HEK293 (cell line): ENCODE data around the gene ERGIC1.

Experiments used
- CTCF ChIP-seq: fragments of 450-650 bp; formaldehyde crosslinking; IDR thresholded peaks from 2 replicates; pipeline ENCODE4 v1.5.1; 2016; ENCODE audit warnings: missing biosample characterization, missing genetic modification characterization
- EGR2 ChIP-seq: fragments of 450-650 bp; formaldehyde crosslinking; IDR thresholded peaks from 2 replicates; pipeline ENCODE4 v1.5.1; 2016; ENCODE audit warnings: low read depth, missing biosample characterization, missing genetic modification characterization
- PRDM4 ChIP-seq: fragments of 450-650 bp; formaldehyde crosslinking; IDR thresholded peaks from 2 replicates; pipeline ENCODE4 v1.5.1; 2017; ENCODE audit warnings: missing biosample characterization, missing genetic modification characterization
- SP3 ChIP-seq: fragments of 450-650 bp; formaldehyde crosslinking; IDR thresholded peaks from 2 replicates; pipeline ENCODE4 v1.5.1; 2016; ENCODE audit warnings: missing biosample characterization, missing genetic modification characterization
- ZBTB11 ChIP-seq: fragments of 450-650 bp; formaldehyde crosslinking; conservative IDR thresholded peaks from 2 replicates; pipeline ENCODE4 v1.5.1; 2016; ENCODE audit warnings: low read depth, missing biosample characterization, missing genetic modification characterization
- ZIC2 ChIP-seq: fragments of 450-650 bp; formaldehyde crosslinking; IDR thresholded peaks from 2 replicates; pipeline ENCODE4 v1.5.1; 2016; ENCODE audit warnings: missing biosample characterization, missing genetic modification characterization
- ZNF19 ChIP-seq: fragments of 450-650 bp; formaldehyde crosslinking; IDR thresholded peaks from 2 replicates; pipeline ENCODE4; 2016; ENCODE audit warnings: missing biosample characterization, missing genetic modification characterization, low read depth
- ZNF426 ChIP-seq: fragments of 450-650 bp; formaldehyde crosslinking; IDR thresholded peaks from 2 replicates; pipeline ENCODE4 v1.5.1; 2017; ENCODE audit warnings: missing biosample characterization, missing genetic modification characterization, mild to moderate bottlenecking, inconsistent platforms, moderate library complexity
- ZNF692 ChIP-seq: fragments of 450-650 bp; formaldehyde crosslinking; IDR thresholded peaks from 2 replicates; pipeline ENCODE4 v1.5.1; 2016; ENCODE audit warnings: missing biosample characterization, missing genetic modification characterization
- TF ChIP-seq, protein P1 (sequence below): fragments of 450-650 bp; formaldehyde crosslinking; IDR thresholded peaks from 2 replicates; pipeline ENCODE4 v1.5.1; 2016; ENCODE audit warnings: missing biosample characterization, missing genetic modification characterization
- TF ChIP-seq, protein P2 (sequence below): fragments of 450-650 bp; formaldehyde crosslinking; IDR thresholded peaks from 2 replicates; pipeline ENCODE4 v1.5.1; 2017; ENCODE audit warnings: missing biosample characterization, mild to moderate bottlenecking, missing genetic modification characterization, moderate library complexity

- TF ChIP-seq ZBTB11 (no peak), ZIC2 (tag by site-specific recombination) (no peak), PRDM4 (no peak), SP3 (tag by site-specific recombination) (no peak), CTCF (no peak), EGR2 (no peak), ZNF692 (no peak), ZNF426 (tag by site-specific recombination) (no peak), ZNF19 (tag by site-specific recombination) (no peak)
- TF ChIP-seq, protein P1, sequence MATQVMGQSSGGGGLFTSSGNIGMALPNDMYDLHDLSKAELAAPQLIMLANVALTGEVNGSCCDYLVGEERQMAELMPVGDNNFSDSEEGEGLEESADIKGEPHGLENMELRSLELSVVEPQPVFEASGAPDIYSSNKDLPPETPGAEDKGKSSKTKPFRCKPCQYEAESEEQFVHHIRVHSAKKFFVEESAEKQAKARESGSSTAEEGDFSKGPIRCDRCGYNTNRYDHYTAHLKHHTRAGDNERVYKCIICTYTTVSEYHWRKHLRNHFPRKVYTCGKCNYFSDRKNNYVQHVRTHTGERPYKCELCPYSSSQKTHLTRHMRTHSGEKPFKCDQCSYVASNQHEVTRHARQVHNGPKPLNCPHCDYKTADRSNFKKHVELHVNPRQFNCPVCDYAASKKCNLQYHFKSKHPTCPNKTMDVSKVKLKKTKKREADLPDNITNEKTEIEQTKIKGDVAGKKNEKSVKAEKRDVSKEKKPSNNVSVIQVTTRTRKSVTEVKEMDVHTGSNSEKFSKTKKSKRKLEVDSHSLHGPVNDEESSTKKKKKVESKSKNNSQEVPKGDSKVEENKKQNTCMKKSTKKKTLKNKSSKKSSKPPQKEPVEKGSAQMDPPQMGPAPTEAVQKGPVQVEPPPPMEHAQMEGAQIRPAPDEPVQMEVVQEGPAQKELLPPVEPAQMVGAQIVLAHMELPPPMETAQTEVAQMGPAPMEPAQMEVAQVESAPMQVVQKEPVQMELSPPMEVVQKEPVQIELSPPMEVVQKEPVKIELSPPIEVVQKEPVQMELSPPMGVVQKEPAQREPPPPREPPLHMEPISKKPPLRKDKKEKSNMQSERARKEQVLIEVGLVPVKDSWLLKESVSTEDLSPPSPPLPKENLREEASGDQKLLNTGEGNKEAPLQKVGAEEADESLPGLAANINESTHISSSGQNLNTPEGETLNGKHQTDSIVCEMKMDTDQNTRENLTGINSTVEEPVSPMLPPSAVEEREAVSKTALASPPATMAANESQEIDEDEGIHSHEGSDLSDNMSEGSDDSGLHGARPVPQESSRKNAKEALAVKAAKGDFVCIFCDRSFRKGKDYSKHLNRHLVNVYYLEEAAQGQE (tag by site-specific recombination), result no peak
- TF ChIP-seq, protein P2, sequence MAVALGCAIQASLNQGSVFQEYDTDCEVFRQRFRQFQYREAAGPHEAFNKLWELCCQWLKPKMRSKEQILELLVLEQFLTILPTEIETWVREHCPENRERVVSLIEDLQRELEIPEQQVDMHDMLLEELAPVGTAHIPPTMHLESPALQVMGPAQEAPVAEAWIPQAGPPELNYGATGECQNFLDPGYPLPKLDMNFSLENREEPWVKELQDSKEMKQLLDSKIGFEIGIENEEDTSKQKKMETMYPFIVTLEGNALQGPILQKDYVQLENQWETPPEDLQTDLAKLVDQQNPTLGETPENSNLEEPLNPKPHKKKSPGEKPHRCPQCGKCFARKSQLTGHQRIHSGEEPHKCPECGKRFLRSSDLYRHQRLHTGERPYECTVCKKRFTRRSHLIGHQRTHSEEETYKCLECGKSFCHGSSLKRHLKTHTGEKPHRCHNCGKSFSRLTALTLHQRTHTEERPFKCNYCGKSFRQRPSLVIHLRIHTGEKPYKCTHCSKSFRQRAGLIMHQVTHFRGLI, result no peak
These were observed 147.9 kb downstream of the ERGIC1 start for GRCh38 chr5:172981931-172982330.
